SK-N-SH treated with all-trans-retinoic acid at 6 μM for 48 hours (cell line): Measurements from ENCODE around the gene B3GALT5.

Experiments
- CSDC2 ChIP-seq: fragments of 250-450 bp; sonication (Bioruptor Pico); IDR thresholded peaks from 2 replicates; pipeline ENCODE4 v1.5.0; 2020; ENCODE audit warnings: mild to moderate bottlenecking, moderate library complexity
- PPARA ChIP-seq: fragments of 250-450 bp; sonication (Bioruptor Pico); IDR thresholded peaks from 2 replicates; pipeline ENCODE4 v1.5.0; 2020; ENCODE audit warnings: mild to moderate bottlenecking, borderline replicate concordance
- ZC3H10 ChIP-seq: fragments of 250-450 bp; sonication (Bioruptor Pico); IDR thresholded peaks from 2 replicates; pipeline ENCODE4 v1.5.1; 2021; ENCODE audit warnings: mild to moderate bottlenecking, moderate library complexity
- ZFP3 ChIP-seq: fragments of 250-450 bp; sonication (Bioruptor Pico); IDR thresholded peaks from 2 replicates; pipeline ENCODE4 v1.5.0; 2020; ENCODE audit warnings: mild to moderate bottlenecking, moderate library complexity
- ZNF565 ChIP-seq: fragments of 450-650 bp; formaldehyde crosslinking; conservative IDR thresholded peaks from 2 replicates; pipeline ENCODE4 v1.5.0; 2020; ENCODE audit warnings: low read depth, mild to moderate bottlenecking, moderate library complexity
- TF ChIP-seq, protein P1 (sequence below): fragments of 250-450 bp; sonication (Bioruptor Pico); IDR thresholded peaks from 2 replicates; pipeline ENCODE4 v1.8.0; 2020; ENCODE audit warnings: mild to moderate bottlenecking, moderate library complexity, borderline replicate concordance
- TF ChIP-seq, protein P2 (sequence below): fragments of 250-450 bp; sonication (Bioruptor Pico); IDR thresholded peaks from 2 replicates; pipeline ENCODE4 v1.8.0; 2021; ENCODE audit warnings: low read depth, mild to moderate bottlenecking, moderate library complexity, borderline replicate concordance
- TF ChIP-seq, protein P3 (sequence below): fragments of 250-450 bp; sonication (Bioruptor Pico); IDR thresholded peaks from 2 replicates; pipeline ENCODE4 v1.5.1; 2021; ENCODE audit warnings: mild to moderate bottlenecking, moderate library complexity

DNA sequence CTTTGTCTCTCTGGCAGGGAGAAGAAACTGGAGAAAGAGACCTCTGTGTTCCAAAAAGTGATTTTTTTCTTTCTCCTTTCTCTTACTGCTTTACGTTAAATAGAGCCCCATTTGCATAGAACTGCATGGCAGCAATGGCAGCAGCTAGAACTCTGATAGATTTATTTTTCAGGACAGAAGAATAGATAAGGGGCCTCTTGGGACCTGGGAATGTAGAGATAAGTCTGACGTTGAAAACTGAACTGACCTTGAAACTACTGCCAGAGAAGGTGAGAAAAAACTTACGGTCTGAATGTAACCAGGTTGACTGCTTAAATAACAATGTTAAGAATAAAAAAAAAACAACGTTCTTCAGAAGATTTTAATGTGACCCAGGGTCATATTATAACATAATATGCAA lies 25.4 kb upstream of the B3GALT5 start:
- TF ChIP-seq, protein P1, sequence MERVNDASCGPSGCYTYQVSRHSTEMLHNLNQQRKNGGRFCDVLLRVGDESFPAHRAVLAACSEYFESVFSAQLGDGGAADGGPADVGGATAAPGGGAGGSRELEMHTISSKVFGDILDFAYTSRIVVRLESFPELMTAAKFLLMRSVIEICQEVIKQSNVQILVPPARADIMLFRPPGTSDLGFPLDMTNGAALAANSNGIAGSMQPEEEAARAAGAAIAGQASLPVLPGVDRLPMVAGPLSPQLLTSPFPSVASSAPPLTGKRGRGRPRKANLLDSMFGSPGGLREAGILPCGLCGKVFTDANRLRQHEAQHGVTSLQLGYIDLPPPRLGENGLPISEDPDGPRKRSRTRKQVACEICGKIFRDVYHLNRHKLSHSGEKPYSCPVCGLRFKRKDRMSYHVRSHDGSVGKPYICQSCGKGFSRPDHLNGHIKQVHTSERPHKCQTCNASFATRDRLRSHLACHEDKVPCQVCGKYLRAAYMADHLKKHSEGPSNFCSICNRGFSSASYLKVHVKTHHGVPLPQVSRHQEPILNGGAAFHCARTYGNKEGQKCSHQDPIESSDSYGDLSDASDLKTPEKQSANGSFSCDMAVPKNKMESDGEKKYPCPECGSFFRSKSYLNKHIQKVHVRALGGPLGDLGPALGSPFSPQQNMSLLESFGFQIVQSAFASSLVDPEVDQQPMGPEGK (CRISPR knock-in tag) = no peak
- TF ChIP-seq, protein P2, sequence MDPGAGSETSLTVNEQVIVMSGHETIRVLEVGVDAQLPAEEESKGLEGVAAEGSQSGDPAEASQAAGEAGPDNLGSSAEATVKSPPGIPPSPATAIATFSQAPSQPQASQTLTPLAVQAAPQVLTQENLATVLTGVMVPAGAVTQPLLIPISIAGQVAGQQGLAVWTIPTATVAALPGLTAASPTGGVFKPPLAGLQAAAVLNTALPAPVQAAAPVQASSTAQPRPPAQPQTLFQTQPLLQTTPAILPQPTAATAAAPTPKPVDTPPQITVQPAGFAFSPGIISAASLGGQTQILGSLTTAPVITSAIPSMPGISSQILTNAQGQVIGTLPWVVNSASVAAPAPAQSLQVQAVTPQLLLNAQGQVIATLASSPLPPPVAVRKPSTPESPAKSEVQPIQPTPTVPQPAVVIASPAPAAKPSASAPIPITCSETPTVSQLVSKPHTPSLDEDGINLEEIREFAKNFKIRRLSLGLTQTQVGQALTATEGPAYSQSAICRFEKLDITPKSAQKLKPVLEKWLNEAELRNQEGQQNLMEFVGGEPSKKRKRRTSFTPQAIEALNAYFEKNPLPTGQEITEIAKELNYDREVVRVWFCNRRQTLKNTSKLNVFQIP (CRISPR knock-in tag) = no peak
- TF ChIP-seq, protein P3, sequence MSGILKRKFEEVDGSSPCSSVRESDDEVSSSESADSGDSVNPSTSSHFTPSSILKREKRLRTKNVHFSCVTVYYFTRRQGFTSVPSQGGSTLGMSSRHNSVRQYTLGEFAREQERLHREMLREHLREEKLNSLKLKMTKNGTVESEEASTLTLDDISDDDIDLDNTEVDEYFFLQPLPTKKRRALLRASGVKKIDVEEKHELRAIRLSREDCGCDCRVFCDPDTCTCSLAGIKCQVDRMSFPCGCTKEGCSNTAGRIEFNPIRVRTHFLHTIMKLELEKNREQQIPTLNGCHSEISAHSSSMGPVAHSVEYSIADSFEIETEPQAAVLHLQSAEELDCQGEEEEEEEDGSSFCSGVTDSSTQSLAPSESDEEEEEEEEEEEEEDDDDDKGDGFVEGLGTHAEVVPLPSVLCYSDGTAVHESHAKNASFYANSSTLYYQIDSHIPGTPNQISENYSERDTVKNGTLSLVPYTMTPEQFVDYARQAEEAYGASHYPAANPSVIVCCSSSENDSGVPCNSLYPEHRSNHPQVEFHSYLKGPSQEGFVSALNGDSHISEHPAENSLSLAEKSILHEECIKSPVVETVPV (CRISPR knock-in tag) = no peak
- no peak for TF ChIP-seq ZNF565 (CRISPR knock-in tag)
- TF ChIP-seq CSDC2 (CRISPR knock-in tag) = no peak
- TF ChIP-seq ZFP3 = no peak
- TF ChIP-seq ZC3H10 (CRISPR knock-in tag) = no peak
- no peak for TF ChIP-seq PPARA (CRISPR knock-in tag)
